HCT116 (cell line): Measurements from ENCODE around the gene CACNA1C. TPM values are rescaled to one million over a fixed set of nuclear protein-coding genes. Genes with fewer than 3 reads are reported as not detected.

Source experiments
- ATAC-seq: fragments of 200-7000 bp; cut with Tn5 transposase; 2 replicates; pipeline ENCODE4 v1.9.1; 2020; ENCODE audit warnings: mild to moderate bottlenecking, moderate library complexity
- BruUV-seq: library from RNA; stranded (reverse); fragments of 400-500 nt; replicated peaks from 2 replicates; lab custom pipeline; 2021; lab: Mats Ljungman, UMichigan
- CTCF ChIA-PET: fragments of 300-600 bp; sonication (Branson Sonifier 250); formaldehyde crosslinking; loops from one replicate; lab custom pipeline; 2021; ENCODE audit warnings: antibody characterized with exemption; lab: Charles Lee
- POLR2A ChIA-PET: fragments of 300-600, 350-600 bp; sonication (Branson Sonifier 250); formaldehyde crosslinking; loops from one replicate; lab custom pipeline; 2021; ENCODE audit warnings: antibody characterized with exemption; lab: Charles Lee
- RAD21 ChIA-PET, 2 experiments: fragments of 300-600 bp; sonication (Branson Sonifier 250); formaldehyde crosslinking; loops; one replicate each; lab custom pipeline; 2023; ENCODE audit warnings: low total read pairs in 2 of 2; ENCODE audit not compliant: uncharacterized antibody in 2 of 2, unreplicated experiment in 2 of 2, low non-redundant PET in 1 of 2; lab: Charles Lee
- DNase-seq: peaks from one replicate; pipeline ENCODE4 v3.0.0-alpha.2; 2010; ENCODE audit warnings: low read depth, low spot score
- H2AFZ ChIP-seq: fragments of 200-600 bp; shearing (Covaris generic), sonication (generic); 2 replicates; pipeline ENCODE4 v1.6.1; 2017; ENCODE audit warnings: low read depth, mixed run types, mixed read lengths, antibody characterized with exemption, low read length; ENCODE audit not compliant: poor library complexity, severe bottlenecking
- H3K27ac ChIP-seq: 2 replicates; pipeline ENCODE4 v1.5.1; 2012; ENCODE audit warnings: low read depth, low read length
- H3K27me3 ChIP-seq: fragments of 200-600 bp; sonication (generic); 2 replicates; pipeline ENCODE4 v1.6.1; 2016; ENCODE audit warnings: mixed run types, low read length, mixed read lengths; ENCODE audit not compliant: insufficient read depth
- H3K36me3 ChIP-seq, 2 experiments: fragments of 200-500 bp in 1 of 2; fragments of 200-600 bp in 1 of 2; sonication (Bioruptor generic) in 1 of 2; sonication (generic) in 1 of 2; 2 replicates each; pipeline versions ENCODE4 v1.5.1 to v1.6.1; 2014 to 2016; ENCODE audit warnings: low read length in 2 of 2, inconsistent platforms in 1 of 2, mixed read lengths in 1 of 2, mixed run types in 1 of 2; ENCODE audit not compliant: insufficient read depth in 2 of 2, control insufficient read depth in 1 of 2
- H3K4me1 ChIP-seq, 2 experiments: fragments of 200-600 bp in 1 of 2; sonication (generic) in 1 of 2; 2 replicates each; pipeline versions ENCODE4 v1.5.1 to v1.6.1; 2012 to 2017; ENCODE audit warnings: low read length in 2 of 2, inconsistent platforms in 1 of 2, mild to moderate bottlenecking in 1 of 2, mixed read lengths in 1 of 2, mixed run types in 1 of 2, moderate library complexity in 1 of 2; ENCODE audit not compliant: insufficient read depth in 2 of 2, control insufficient read depth in 1 of 2
- H3K4me2 ChIP-seq: fragments of 200-600 bp; sonication (generic); 2 replicates; pipeline ENCODE4 v1.6.1; 2017; ENCODE audit warnings: mixed run types, low read length, mixed read lengths
- H3K4me3 ChIP-seq, 2 experiments: fragments of 200-600 bp in 1 of 2; sonication (generic) in 1 of 2; replicated peaks in 1 of 2; 2 replicates each; pipeline ENCODE4 v1.5.1; 2011 to 2016; ENCODE audit warnings: low read length in 2 of 2, control low read depth in 1 of 2, low read depth in 1 of 2, mild to moderate bottlenecking in 1 of 2, mixed read lengths in 1 of 2, mixed run types in 1 of 2
- H3K79me2 ChIP-seq: fragments of 200-600 bp; sonication (generic); 2 replicates; pipeline ENCODE4 v1.6.1; 2017; ENCODE audit warnings: mild to moderate bottlenecking, mixed run types, low read length, moderate library complexity, mixed read lengths; ENCODE audit not compliant: insufficient read depth
- H3K9ac ChIP-seq: fragments of 200-600 bp; sonication (generic); 2 replicates; pipeline ENCODE4 v1.6.1; 2016; ENCODE audit warnings: low read length, mixed read lengths
- H3K9me2 ChIP-seq: fragments of 200-600 bp; sonication (generic), shearing (Covaris generic); 2 replicates; pipeline ENCODE4 v1.6.1; 2017; ENCODE audit warnings: mixed run types, mild to moderate bottlenecking, moderate library complexity; ENCODE audit not compliant: insufficient read depth
- H3K9me3 ChIP-seq, 2 experiments: fragments of 200-500 bp in 1 of 2; fragments of 200-600 bp in 1 of 2; sonication (Bioruptor generic) in 1 of 2; sonication (generic) in 1 of 2; 2 replicates each; pipeline ENCODE4 v1.6.1; 2014 to 2017; ENCODE audit warnings: low read length in 2 of 2, mixed read lengths in 2 of 2, inconsistent platforms in 1 of 2, low read depth in 1 of 2, mild to moderate bottlenecking in 1 of 2, mixed run types in 1 of 2, moderate library complexity in 1 of 2; ENCODE audit not compliant: control insufficient read depth in 1 of 2, insufficient read depth in 1 of 2
- H4K20me1 ChIP-seq: fragments of 200-600 bp; sonication (generic), shearing (Covaris generic); 2 replicates; pipeline ENCODE4 v1.6.1; 2017; ENCODE audit warnings: mixed run types, mild to moderate bottlenecking, moderate library complexity; ENCODE audit not compliant: insufficient read depth
- ATF3 ChIP-seq: IDR thresholded peaks from 2 replicates; pipeline ENCODE4 v1.6.1; 2012
- CBX3 ChIP-seq: IDR thresholded peaks from 2 replicates; pipeline ENCODE4 v1.6.1; 2012; ENCODE audit warnings: low read depth
- CEBPB ChIP-seq: IDR thresholded peaks from 2 replicates; pipeline ENCODE4 v1.6.1; 2012; ENCODE audit warnings: low read depth
- ELF1 ChIP-seq: IDR thresholded peaks from 2 replicates; pipeline ENCODE4 v1.6.1; 2012; ENCODE audit warnings: low read depth, borderline replicate concordance
- FOSL1 ChIP-seq: IDR thresholded peaks from 2 replicates; pipeline ENCODE4 v1.6.1; 2012; ENCODE audit warnings: low read depth
- MAX ChIP-seq: IDR thresholded peaks from 2 replicates; pipeline ENCODE4 v1.6.1; 2012
- POLR2A ChIP-seq: IDR thresholded peaks from 2 replicates; pipeline ENCODE4 v1.7.0; 2011; ENCODE audit warnings: borderline replicate concordance; ENCODE audit not compliant: insufficient read depth, insufficient read length; ENCODE audit errors: extremely low read depth
- POLR2AphosphoS5 ChIP-seq: IDR thresholded peaks from 2 replicates; pipeline ENCODE4 v1.6.1; 2011; ENCODE audit warnings: mild to moderate bottlenecking, low read depth, low read length, moderate library complexity
- RAD21 ChIP-seq: IDR thresholded peaks from 2 replicates; pipeline ENCODE4 v1.6.1; 2012; ENCODE audit warnings: low read depth, mild to moderate bottlenecking
- SIN3A ChIP-seq: IDR thresholded peaks from 2 replicates; pipeline ENCODE4 v1.6.1; 2012; ENCODE audit warnings: low read depth
- SRF ChIP-seq: IDR thresholded peaks from 2 replicates; pipeline ENCODE4 v1.6.1; 2012; ENCODE audit warnings: low read depth
- TCF7L2 ChIP-seq: IDR thresholded peaks from 2 replicates; pipeline ENCODE4 v1.7.0; 2011; ENCODE audit warnings: borderline replicate concordance, inconsistent platforms; ENCODE audit not compliant: insufficient read depth, insufficient read length; ENCODE audit errors: extremely low read depth
- ZFX ChIP-seq: fragments of 450-650 bp; IDR thresholded peaks from 2 replicates; pipeline ENCODE4 v1.6.1; 2017
- intact Hi-C: fragments of 100-400 bp; cut with micrococcal nuclease; formaldehyde crosslinking; loops from 2 replicates; pipeline ENCODE4 v1.10.0; 2022
- total RNA-seq: library from RNA; stranded (reverse); gene quantifications from one replicate; pipeline ENCODE4 v1.2.1, GENCODE V29; 2021; ENCODE audit not compliant: unreplicated experiment
- TF ChIP-seq, protein P1 (sequence below), 3 experiments: fragments of 200-600 bp in 1 of 3; sonication (generic) in 1 of 3; IDR thresholded peaks in 2 of 3; conservative IDR thresholded peaks in 1 of 3; 2 replicates each; pipeline ENCODE4 v1.5.1; 2012 to 2017; ENCODE audit warnings: low read depth in 2 of 3, low read length in 2 of 3, antibody characterized with exemption in 1 of 3, borderline replicate concordance in 1 of 3, control low read depth in 1 of 3, mild to moderate bottlenecking in 1 of 3, mixed read lengths in 1 of 3, mixed run types in 1 of 3, moderate library complexity in 1 of 3; ENCODE audit not compliant: insufficient read depth in 1 of 3

Gene CACNA1C
- total RNA-seq, 1 experiment from 2014 or later, result 0.05 TPM

- DNase-seq (no peak), ATAC-seq (no peak)
- BruUV-seq, result no TSS peak
- Histone ChIP-seq H3K79me2 (no peaks in the 10 kb centered on the region), H3K36me3 (no peaks in the 10 kb centered on the region), H3K4me1 (peaks cover 4 to 24% of the 10 kb centered on the region in 2 experiments; a peak in 3 of 4 replicates), H3K9me2 (no peaks in the 10 kb centered on the region), H3K27me3 (no peaks in the 10 kb centered on the region), H3K9ac (no peak overlapping the region), H3K4me2 (peak overlapping the region; percentile 53), H3K4me3 (no peak overlapping the region), H4K20me1 (no peaks in the 10 kb centered on the region), H3K9me3 (no peaks in the 10 kb centered on the region), H3K27ac (no peak overlapping the region), H2AFZ (no peak overlapping the region)
- CTCF ChIA-PET, result no interaction called here
- POLR2A ChIA-PET, result no interaction called here
- RAD21 ChIA-PET, result no interaction called here
- intact Hi-C loops, result no loop called here
- TF ChIP-seq ATF3 (no peak), RAD21 (no peak), ELF1 (no peak), MAX (no peak), CEBPB (no peak), SIN3A (no peak), TCF7L2 (no peak), POLR2AphosphoS5 (no peak), CBX3 (no peak), ZFX (no peak), POLR2A (no peak), SRF (no peak), FOSL1 (no peak)
- TF ChIP-seq, protein P1, sequence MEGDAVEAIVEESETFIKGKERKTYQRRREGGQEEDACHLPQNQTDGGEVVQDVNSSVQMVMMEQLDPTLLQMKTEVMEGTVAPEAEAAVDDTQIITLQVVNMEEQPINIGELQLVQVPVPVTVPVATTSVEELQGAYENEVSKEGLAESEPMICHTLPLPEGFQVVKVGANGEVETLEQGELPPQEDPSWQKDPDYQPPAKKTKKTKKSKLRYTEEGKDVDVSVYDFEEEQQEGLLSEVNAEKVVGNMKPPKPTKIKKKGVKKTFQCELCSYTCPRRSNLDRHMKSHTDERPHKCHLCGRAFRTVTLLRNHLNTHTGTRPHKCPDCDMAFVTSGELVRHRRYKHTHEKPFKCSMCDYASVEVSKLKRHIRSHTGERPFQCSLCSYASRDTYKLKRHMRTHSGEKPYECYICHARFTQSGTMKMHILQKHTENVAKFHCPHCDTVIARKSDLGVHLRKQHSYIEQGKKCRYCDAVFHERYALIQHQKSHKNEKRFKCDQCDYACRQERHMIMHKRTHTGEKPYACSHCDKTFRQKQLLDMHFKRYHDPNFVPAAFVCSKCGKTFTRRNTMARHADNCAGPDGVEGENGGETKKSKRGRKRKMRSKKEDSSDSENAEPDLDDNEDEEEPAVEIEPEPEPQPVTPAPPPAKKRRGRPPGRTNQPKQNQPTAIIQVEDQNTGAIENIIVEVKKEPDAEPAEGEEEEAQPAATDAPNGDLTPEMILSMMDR (IDR thresholded peaks at IDR 0.05 in 2 of 3, conservative IDR thresholded peaks at IDR 0.05 in 1 of 3; ENCODE audit: borderline replicate concordance in 1 of 3, insufficient read depth in 1 of 3, low read depth in 2 of 3, low read length in 2 of 3), result no peak
Measured at GRCh38 chr12:2180737-2181082, 127.9 kb downstream of the CACNA1C start.
